GM18519 (cell line): ENCODE measurements around the gene NTPCR.

Source experiments
- ATAC-seq: cut with Tn5 transposase; IDR thresholded peaks from one replicate; pipeline ENCODE4 v1.9.1; 2021; ENCODE audit warnings: mild to moderate bottlenecking, moderate library complexity; ENCODE audit not compliant: unreplicated experiment, low FRiP score

Gene NTPCR

DNA sequence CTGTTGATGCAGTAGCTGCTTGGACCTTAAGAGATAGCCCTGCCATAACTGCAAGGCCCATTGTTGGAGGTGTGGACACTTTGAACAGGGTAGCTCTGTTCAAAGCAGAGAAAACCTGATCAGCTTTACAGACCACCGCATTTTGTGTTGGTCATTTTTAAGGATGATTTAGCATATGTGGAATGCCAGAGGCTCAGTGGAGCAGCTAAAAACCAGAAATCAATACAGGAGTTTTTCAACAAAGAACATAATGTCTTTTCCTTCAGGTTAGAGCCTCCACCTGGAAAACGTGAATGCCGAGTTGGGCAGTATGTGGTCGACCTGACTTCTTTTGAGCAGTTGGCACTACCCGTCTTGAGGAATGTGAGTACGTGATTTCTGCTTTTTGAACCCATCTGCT is 5.7 kb downstream of the NTPCR start:
- ATAC-seq: no peak

DNA sequence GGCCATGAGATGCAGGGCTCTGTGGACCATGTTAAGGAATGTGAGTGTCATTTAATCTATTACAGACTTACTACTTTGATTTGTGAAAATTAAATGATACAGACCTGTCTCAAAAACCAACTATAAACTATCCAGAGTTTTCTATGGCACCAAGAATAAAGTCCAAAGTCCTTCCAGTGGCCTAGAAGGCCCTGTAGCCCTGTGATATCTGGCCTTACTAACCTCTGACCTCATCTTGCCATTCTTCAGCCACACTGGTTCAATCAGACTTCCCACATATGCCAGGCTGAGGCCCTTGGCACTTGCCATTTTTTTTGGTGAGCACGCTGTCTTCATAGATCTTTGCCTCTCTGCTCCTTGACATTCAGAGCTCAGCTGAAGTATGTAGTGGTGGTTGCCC is 7.7 kb downstream of the NTPCR start:
- no peak for ATAC-seq

DNA sequence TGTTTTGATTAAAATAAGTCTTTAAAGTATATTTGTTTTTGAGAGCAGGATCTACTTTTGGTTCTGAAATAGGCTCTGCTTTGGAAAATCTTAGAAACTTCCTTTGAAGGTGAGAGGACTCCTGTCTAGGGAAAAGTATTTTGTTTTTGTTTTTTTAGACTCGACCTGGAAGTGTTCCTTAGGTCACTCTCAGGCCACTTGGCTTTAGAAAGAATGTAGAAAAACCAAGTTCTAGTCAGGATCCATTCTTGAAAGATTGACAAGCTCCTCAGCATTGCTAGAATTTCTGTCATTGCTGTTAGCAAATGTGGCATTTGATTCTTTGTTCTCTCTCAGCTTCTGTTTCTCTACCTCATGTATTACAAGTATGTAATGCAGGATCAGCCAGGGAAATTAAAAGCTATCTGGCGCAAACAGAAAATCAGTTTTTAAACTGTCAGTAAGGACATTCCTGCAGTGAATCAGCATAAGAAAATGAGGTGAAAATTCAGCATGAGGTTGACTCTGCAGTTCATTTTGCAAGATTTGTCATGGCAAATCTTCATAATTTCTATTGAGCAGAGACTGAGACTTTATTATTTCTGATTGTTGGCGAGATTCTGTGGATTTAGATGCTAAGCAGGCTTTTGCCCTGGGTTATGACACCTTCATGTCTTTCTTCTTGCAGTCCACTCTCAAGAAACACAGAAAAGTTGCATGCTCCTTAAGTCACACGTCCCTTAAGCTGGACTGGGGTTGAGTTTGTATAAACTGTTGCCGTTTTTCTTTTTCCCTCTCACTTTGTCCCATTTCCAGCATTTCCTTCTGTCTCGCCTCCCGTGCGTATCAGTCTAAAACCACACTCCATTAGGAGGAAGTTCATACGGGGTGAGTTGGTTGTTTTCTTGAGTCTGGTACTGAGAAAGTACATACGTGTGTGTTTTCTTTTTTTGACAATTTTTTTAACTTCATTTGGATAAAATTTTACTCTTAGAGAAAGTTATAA is 12.6 kb downstream of the NTPCR start:
- no peak for ATAC-seq

DNA sequence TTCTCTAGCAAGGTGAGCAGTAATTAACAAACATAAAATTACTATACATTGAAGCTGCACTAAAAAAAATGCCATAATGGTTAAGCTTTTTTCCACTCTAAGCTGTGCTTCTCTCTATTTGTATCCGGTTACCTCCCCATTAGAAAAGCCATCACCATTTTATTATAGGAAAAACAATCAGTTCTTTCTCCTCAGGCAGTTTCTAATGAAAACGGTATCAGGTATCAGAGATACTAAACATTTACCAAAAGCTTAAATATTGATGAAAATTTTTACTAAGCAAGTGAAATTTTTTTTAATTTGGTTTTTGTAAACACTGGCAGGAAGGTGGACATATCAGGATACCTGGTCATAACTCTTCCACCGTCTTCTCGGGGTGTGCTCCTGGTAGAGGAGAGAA is 14.2 kb downstream of the NTPCR start:
- ATAC-seq: no peak

DNA sequence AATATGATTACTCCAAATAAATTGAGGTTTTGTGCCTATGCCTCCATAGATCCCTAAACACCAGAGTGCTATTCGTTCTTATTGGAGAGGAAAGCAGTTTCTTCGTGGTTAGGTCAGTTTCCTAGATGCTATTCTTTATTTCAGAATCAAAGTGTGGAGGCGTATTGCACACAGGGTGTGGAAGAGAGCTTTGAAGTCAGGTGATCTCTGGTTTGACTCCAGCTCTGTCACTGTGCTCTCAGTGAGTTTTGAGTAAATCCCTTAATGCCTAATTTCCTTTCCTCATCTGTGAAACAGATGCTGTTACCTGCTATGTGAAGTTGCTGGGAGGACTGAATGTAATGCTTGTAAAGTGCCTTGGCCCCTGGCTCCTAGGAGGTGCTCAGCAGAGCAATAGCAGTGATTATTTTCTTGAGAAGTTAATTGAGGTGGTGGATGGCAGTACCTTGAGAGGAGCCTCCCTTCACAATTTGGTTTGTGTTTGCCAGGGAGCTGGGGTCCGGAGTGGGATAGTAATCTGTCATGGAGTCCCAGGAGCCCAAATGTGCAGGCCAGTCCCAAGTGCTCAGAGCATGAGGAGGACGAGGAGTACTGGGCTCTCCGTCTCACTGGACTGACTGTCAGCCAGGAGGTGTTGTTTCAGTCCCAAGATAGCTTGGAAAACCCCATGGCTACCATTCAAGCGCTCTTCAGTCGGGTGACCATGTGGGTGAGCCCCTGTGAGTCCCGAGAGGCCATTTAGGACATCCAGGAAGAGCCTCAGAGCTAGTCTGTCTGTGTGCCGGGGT is 14.9 kb downstream of the NTPCR start:
- no peak for ATAC-seq

DNA sequence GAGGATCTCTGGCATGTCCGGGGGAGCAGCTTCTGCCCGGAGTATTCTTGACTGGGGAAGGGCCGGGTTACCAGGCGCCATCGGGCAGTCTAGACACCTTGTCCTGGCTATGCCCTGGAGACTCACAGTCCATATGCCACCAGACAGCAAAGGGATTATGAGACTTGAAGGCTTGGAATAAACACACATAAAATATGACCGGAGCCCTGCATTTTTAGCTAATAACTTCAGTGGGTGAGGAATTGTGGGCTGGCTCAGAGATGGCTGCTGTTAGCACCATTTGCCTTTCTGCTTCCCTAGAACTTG is 15.5 kb downstream of the NTPCR start:
- ATAC-seq: no peak

DNA sequence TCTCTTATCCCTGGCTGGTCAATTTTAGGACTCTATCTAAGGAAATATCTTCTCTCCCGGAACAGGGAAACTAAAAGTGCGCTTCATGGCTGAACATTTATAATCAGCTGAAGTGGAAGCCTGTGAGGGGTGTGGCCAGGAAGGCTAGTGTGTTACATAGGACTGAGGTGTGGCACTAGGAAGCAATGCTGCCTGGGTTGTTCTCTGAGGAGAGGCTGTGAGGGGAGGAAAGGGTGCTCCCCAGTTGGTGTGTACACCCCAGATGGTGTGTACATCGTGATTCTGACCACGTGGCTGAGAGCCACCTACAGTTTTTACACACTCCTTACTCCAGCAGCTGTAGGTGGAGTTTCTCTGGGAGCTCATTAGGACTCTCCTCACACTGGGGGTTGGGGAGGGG is 16.3 kb downstream of the NTPCR start:
- no peak for ATAC-seq

DNA sequence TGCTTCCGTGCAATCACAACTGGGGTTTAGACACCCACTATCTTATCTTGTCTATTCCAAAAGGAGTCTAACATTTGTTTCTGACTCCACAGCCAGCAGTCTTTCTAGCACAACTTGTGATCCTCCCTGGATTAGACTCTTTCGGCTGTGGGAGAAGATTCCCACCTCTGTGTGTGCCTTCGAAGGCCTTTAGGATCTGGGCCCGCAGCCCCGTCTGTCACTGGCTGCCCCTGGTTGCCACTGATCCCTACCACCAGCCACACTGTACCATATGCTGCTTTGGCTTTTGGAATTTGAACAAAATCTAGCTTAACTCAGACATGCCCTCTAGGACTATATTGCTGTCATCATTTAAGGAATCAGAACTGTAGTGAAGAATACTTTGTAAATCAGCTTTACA is 18.0 kb downstream of the NTPCR start:
- ATAC-seq: no peak

DNA sequence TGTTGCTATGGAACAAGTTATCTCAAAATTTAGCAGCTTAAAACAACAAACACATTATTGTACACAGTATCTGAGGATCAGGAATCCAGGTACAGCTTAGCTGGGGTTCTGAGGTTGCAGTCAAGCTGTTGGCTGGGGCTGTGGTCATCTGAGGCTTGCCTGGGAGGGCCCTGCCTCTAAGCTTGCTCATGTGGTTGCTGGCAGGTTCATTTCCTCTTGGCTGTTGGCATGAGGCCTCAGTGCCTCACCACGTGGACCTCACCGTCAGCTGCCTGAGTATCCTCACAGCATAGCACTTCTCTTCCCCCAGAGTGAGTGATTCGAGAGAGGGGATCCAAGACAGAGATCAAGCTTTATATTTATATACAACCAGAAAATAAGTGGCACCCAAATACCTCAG is 18.6 kb downstream of the NTPCR start:
- no peak for ATAC-seq

DNA sequence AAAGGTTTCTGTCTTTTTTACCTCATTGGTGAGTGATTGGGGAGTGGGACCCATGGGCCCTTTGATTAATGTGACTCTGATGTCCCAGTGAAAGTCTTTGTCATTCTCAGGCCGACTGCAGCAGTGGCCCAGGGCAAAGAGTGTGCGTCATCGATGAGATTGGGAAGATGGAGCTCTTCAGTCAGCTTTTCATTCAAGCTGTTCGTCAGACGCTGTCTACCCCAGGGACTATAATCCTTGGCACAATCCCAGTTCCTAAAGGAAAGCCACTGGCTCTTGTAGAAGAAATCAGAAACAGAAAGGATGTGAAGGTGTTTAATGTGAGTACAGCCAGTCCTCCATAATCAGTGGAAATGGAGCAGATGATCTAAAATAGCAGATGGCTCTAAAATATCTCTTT is 19.4 kb downstream of the NTPCR start:
- no peak for ATAC-seq

DNA sequence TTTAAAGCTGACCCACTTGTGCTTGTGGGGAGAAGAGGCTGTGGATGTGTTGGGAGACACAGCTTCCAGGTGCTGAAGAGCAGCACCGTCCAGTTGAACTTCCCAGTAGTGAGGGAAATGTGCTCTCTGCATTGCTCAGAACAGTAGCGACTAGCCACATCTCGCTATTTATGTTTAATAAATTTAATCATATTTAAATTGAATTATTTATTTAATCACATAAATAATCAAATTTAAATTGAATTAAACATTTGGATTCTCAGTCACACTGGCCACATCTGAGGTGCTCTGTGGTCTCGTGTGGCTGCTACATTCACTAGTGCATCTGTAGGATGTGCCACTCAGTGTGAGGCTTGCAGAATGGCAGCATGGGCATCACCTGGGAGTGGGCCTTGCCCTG is 20.1 kb downstream of the NTPCR start:
- no peak for ATAC-seq

DNA sequence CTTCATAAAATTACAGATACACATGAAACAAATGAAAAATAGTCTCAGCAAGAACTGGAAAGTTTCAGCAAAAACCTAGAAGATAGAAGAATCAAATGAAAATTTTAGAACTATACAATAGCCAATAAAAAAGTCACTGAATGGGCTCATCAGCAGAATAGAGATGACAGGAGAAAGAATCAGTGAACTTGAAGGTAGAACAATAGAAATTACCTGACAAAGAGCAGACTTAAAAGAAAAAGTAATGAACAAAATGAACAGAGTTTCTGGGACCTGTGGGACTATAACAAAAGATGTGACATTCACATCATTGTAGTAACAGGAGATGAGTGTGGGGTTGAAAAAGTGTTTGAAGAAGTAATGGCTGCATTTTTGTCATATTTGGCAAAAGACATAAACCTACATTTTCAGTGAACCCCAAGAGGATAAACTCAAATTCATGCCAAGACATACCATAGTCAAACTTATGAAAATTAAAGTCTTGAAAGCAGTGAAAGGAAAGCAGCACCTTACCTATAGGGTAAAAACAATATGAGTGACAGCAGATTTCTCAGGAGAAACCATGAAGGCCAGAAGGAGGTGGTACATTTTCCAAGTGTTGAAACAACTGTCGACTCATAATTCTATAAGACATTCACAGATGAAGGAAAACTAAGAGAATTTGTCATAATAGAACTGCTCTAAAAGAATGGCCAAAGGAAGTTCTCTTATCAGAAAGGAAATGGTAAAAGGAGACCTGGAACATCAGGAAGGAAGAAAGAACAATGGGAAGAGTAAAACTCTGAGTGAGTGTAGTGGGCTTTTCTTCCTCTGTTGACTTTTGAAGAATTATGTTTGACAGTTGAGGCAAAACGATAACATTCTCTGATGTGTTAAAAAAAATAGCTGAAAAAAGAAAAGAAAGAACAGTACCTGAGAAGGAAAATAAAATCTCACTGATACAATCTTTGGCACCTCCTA is 23.5 kb downstream of the NTPCR start:
- no peak for ATAC-seq

DNA sequence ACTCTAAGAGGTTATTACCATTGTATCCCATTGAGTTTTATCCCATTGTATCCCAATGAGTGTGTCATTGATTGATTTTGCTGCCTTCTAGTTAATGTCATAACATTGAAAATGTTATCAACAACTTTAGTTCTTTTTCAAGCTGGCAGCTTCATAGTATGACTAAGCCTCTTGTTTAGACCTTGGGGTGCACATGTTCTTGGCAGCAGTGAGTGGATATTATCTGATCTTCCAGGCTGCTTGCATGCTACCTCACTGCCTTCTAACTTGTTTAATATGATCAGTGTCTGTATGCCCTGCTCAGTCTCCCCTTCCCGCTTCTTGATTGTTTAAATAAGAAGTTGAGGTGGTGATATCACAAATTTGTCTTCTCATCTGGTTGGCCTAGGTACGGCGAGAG is 24.6 kb downstream of the NTPCR start:
- no peak for ATAC-seq

DNA sequence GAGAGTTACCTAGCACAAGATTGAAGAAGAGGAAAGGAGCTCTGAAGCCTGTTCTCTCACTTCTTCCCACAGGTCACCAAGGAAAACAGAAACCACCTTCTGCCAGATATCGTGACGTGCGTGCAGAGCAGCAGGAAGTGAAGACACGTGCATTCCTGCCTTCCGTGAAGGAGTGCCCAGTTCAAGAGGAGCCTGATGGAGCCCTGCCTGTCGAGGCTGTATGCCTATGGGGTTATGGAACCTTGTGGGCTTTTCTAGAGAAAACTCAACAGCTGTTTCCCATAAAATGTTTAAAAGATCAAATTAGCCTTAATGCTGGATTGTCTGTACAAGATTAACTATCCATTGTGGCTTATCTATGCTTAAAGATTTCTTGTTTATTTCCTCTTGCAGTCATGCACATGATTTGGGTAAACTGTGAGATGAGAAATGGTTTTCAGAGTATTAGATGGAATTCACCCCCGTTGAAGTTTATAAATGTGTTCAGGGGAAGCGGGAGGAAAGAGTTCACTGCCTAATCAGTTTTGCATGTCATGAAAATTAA is 27.8 kb downstream of the NTPCR start:
- no peak for ATAC-seq

DNA sequence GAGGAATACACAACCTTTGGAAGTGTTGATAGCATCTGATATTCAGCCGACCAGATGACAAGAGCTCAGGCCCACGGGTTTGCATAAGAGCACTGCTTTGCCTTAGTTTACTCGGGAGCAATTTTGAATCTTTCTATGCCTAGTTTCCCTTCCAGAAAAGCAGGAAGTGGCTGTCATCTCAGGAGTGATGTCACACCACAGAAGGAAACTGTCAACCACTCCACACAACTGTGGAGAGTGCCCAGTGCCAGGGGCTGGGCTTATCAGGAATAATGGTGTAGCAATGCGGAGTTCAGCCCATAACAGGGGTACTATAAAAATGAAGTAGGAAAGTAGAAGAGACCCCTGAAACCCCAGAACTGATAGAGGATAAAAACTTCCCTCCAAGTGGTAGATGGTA is 28.4 kb downstream of the NTPCR start:
- no peak for ATAC-seq

DNA sequence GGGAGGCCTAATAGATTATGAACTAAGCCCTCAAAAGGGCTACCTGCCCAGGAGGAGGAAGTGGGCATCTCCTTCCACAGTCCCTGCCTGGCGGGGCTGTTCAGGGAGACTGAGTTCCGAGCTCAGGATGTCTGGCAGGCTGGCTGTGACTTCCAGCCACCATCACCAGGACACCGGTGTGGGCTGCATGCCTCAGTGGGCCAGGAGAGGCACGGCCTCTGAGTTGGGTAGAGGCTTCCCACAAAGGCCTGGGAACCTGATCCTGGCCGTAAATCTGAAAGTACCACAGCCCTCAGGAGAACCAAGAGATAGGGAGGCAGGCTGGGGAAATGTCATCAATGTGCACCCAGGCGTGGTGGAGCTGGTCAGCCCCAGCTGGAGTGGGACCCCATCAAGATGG is 29.1 kb downstream of the NTPCR start:
- ATAC-seq: no peak

DNA sequence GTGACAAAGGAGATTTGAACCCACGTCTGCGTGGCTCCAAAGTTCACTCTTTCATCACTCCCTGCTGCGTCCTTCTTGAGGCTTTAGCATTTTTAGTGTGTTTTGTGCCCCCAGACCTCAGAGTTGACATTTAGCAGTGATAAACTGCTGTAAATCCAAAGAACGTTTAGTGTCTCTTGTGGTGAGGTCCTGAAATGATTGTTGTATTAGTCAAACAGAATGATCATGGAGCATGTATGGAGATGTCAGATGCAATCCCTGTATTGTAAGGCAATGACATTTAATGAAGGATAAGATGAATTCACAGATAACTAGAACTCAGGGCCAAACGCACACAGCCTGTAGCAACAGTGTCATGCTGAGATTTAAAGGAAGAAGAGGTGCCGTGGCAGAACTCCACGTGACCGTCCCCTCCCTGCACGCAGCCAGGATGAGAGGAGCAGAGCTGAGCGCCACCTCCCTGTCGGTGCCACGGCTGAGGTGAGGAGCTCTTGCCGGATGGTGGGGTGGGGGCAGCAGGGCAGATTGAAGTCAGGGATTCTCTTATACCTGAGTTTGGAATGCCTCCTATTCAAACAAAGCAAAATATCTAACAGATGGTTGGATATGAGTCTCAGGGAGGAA is 30.1 kb downstream of the NTPCR start:
- ATAC-seq: no peak

DNA sequence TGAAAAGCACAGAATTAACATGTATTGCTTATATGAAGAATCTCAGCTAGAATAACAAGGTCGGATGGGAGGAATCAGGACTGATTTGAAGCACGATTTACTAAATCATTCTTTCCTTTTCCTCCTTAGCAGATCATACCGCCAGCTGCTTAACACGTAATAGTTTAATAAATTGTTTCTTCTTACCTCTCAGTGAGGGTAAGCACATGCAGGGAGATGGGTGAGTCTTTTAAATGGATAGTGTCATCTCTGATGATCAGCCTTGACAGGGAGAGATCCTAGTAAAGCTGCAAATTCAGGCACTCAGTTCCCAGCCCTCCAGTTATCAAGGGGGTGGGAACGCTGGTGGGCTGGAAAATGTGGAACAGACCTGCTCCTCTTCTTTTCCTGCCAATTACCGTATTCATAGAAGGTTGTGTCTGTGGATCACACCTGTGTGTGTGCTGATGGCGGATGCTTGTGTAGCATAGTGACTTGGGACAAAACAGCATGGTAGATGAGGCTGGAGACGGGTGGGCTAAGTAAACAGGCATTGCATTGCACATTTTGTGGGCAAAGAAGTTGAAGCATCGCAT is 30.7 kb downstream of the NTPCR start:
- ATAC-seq: no peak

DNA sequence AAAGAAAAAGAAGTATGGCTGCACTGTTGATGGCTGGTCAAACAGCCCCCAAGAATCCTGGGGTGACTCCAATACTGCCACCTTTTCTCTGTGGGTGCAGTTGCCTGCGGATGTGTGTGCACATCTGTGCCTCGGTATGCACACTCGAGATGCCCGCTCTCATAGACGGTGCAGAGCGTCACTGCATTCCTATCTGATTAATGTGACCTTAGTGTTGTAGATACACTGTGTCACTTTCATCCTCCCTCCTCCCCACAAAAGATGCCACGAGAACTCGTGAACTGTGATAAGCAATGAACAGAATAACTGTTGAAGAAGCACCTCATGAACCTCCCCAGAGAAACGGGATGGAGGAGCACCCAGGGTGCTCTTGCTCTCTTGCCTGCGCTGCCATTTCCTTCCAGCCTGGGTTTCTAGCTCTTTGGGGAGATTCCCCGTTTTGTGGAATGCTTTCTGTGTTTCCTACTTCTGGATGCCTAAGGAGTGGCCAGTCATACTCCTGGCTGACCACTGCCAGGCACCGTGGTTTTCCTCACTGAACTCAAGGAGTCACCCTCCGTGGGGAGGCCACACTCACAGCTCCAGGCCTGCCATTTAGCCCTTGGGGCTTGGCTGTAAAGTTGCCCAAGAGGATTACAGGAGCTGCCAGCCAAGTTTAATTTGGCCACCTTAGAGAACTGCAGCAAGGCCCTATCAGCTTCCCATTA is 32.0 kb downstream of the NTPCR start:
- no peak for ATAC-seq
